ENCODE measurements around the gene RPTOR.

Gene RPTOR

GRCh38 chr17:80850817-80851216, 306.2 kb downstream of the RPTOR start:
- no peak for FAIRE-seq

GRCh38 chr17:80851277-80851925, 306.8 kb downstream of the RPTOR start:
- FAIRE-seq, result no peak
- DNase-seq (ENCODE audit: insufficient read length, low spot score), result no peak

More at GRCh38 chr17:80850817-80851216, 306.2 kb downstream of the RPTOR start:
- DNase-seq (ENCODE audit: insufficient read length, low spot score), result no peak

- no peak for DNase-seq (ENCODE audit: insufficient read length, low spot score)
- FAIRE-seq, result no peak
Observed at GRCh38 chr17:80852476-80853015, 307.9 kb downstream of the RPTOR start.

GRCh38 chr17:80853076-80853475, 308.4 kb downstream of the RPTOR start:
- FAIRE-seq (no peak), DNase-seq (ENCODE audit: insufficient read length, low spot score) (no peak)

- no peak for FAIRE-seq
- no peak for DNase-seq (ENCODE audit: insufficient read length, low spot score)
Observed at GRCh38 chr17:80854220-80854619, 309.6 kb downstream of the RPTOR start.

- DNase-seq (ENCODE audit: insufficient read length, low spot score) (no peak), FAIRE-seq (no peak)
Observed at GRCh38 chr17:80855196-80855947, 310.7 kb downstream of the RPTOR start.

GRCh38 chr17:80855948-80856862, 311.6 kb downstream of the RPTOR start:
- FAIRE-seq (peak; percentile 51), DNase-seq (ENCODE audit: insufficient read length, low spot score) (peak; percentile 78)

- DNase-seq (ENCODE audit: insufficient read length, low spot score) (no peak), FAIRE-seq (no peak)
Observed at GRCh38 chr17:80856863-80857755, 312.5 kb downstream of the RPTOR start.

- no peak for FAIRE-seq
- no peak for DNase-seq (ENCODE audit: insufficient read length, low spot score)
Observed at GRCh38 chr17:80857756-80858171, 313.1 kb downstream of the RPTOR start.

GRCh38 chr17:80858301-80859001, 313.8 kb downstream of the RPTOR start:
- FAIRE-seq, result no peak
- DNase-seq (ENCODE audit: insufficient read length, low spot score), result no peak

- FAIRE-seq (no peak), DNase-seq (ENCODE audit: insufficient read length, low spot score) (no peak)
Observed at GRCh38 chr17:80859002-80859941, 314.6 kb downstream of the RPTOR start.

GRCh38 chr17:80860101-80860671, 315.5 kb downstream of the RPTOR start:
- FAIRE-seq, result no peak
- no peak for DNase-seq (ENCODE audit: insufficient read length, low spot score)

- no peak for FAIRE-seq
- no peak for DNase-seq (ENCODE audit: insufficient read length, low spot score)
Observed at GRCh38 chr17:80860703-80861417, 316.2 kb downstream of the RPTOR start.

GRCh38 chr17:80861418-80861815, 316.8 kb downstream of the RPTOR start:
- FAIRE-seq (no peak), DNase-seq (ENCODE audit: insufficient read length, low spot score) (no peak)

GRCh38 chr17:80861892-80862291, 317.3 kb downstream of the RPTOR start:
- DNase-seq (ENCODE audit: insufficient read length, low spot score), result no peak
- no peak for FAIRE-seq

GRCh38 chr17:80862481-80862961, 317.9 kb downstream of the RPTOR start:
- DNase-seq (ENCODE audit: insufficient read length, low spot score), result no peak
- no peak for FAIRE-seq

GRCh38 chr17:80862978-80863377, 318.3 kb downstream of the RPTOR start:
- FAIRE-seq (no peak), DNase-seq (ENCODE audit: insufficient read length, low spot score) (no peak)
